Mesothelial cell of epicardium (in vitro differentiated cells): ENCODE measurements around the gene RNASEL. TPM values are rescaled to one million over a fixed set of nuclear protein-coding genes. Genes with fewer than 3 reads are reported as not detected.
A peak's percentile ranks its signal among the peaks of the same experiment; 100 is the strongest.

ENCODE experiments used
- DNase-seq, 2 experiments: peaks; one replicate each; pipeline ENCODE4 v3.0.0; 2021; ENCODE audit warnings: low spot score in 2 of 2; ENCODE audit not compliant: unreplicated experiment in 2 of 2
- H3K27ac Mint-ChIP-seq: 2 replicates; pipeline ENCODE4 v1.8.0; 2021; ENCODE audit warnings: mixed read lengths
- H3K27me3 Mint-ChIP-seq: 2 replicates; pipeline ENCODE4 v1.8.0; 2021; ENCODE audit warnings: low read depth, mixed read lengths
- H3K36me3 Mint-ChIP-seq: 2 replicates; pipeline ENCODE4 v1.8.0; 2021; ENCODE audit warnings: mixed read lengths
- H3K4me1 Mint-ChIP-seq: 2 replicates; pipeline ENCODE4 v1.8.0; 2021; ENCODE audit warnings: mixed read lengths
- H3K4me3 Mint-ChIP-seq: 2 replicates; pipeline ENCODE4 v1.8.0; 2021; ENCODE audit warnings: mild to moderate bottlenecking, moderate library complexity, mixed read lengths
- H3K9me3 Mint-ChIP-seq: 2 replicates; pipeline ENCODE4 v1.8.0; 2021; ENCODE audit warnings: mixed read lengths
- total RNA-seq: library from RNA; stranded (reverse); gene quantifications from 3 replicates; pipeline ENCODE4 v1.2.1, GENCODE V29; 2021
- TF ChIP-seq, protein P1 (sequence below): fragments of 200-600 bp; sonication (generic); IDR thresholded peaks from one replicate; pipeline ENCODE4 v1.5.0; 2021; ENCODE audit warnings: antibody characterized with exemption; ENCODE audit not compliant: unreplicated experiment

The RNASEL gene
- total RNA-seq, 1 donor from 2014 or later = 5.6 TPM

DNA sequence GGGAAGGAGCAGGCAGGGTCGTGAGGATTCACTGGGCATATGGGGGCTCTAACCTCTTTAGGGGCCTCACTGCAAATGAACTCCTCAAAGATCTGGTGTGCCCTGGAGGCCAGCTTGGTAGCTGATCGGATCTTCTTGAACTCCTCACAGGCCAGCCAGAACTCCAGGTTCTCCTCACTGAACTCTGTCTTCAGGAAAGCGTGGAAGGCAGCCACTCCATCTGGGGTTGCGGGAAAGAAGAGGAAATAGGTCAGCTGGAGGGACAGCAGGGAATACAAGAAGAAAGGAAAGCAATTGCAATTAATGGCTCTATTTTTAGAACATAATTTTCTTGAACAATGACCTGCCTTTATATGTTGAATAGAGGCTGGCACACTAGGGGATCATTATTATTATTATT, 12.9 kb upstream of the RNASEL start:
- Mint-ChIP-seq H3K4me3 (no peak overlapping the region), H3K27me3 (peaks cover 14% of the 10 kb centered on the region), H3K27ac (no peak overlapping the region), H3K9me3 (no peaks in the 10 kb centered on the region), H3K36me3 (no peaks in the 10 kb centered on the region), H3K4me1 (peaks cover 13% of the 10 kb centered on the region)
- no peak for DNase-seq
- TF ChIP-seq, protein P1, sequence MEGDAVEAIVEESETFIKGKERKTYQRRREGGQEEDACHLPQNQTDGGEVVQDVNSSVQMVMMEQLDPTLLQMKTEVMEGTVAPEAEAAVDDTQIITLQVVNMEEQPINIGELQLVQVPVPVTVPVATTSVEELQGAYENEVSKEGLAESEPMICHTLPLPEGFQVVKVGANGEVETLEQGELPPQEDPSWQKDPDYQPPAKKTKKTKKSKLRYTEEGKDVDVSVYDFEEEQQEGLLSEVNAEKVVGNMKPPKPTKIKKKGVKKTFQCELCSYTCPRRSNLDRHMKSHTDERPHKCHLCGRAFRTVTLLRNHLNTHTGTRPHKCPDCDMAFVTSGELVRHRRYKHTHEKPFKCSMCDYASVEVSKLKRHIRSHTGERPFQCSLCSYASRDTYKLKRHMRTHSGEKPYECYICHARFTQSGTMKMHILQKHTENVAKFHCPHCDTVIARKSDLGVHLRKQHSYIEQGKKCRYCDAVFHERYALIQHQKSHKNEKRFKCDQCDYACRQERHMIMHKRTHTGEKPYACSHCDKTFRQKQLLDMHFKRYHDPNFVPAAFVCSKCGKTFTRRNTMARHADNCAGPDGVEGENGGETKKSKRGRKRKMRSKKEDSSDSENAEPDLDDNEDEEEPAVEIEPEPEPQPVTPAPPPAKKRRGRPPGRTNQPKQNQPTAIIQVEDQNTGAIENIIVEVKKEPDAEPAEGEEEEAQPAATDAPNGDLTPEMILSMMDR = no peak

DNA sequence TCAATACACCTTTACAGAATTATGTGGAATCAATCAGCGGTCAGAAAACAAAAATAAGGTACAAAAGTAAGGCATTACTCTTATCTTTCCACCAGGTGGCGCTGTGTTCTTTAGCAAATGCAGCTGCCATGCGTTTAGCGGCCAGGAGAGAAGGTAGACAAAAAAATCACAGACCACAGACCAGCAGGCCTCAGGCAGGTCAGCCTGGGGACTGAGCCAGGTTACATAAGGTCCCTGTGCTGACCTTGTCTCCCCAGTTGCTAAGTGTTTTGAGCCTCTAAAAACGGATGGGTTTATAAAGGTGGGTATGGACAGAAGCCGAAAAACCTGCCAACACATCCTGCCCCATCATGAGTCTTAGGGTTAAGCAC, 12.3 kb upstream of the RNASEL start:
- Mint-ChIP-seq H3K27me3 (peaks cover 14% of the 10 kb centered on the region), H3K4me3 (no peak overlapping the region), H3K36me3 (no peaks in the 10 kb centered on the region), H3K9me3 (no peaks in the 10 kb centered on the region), H3K27ac (no peak overlapping the region), H3K4me1 (peaks cover 13% of the 10 kb centered on the region)
- peak; percentile 46 to 61 for DNase-seq
- TF ChIP-seq, protein P1 = peak; percentile 97

DNA sequence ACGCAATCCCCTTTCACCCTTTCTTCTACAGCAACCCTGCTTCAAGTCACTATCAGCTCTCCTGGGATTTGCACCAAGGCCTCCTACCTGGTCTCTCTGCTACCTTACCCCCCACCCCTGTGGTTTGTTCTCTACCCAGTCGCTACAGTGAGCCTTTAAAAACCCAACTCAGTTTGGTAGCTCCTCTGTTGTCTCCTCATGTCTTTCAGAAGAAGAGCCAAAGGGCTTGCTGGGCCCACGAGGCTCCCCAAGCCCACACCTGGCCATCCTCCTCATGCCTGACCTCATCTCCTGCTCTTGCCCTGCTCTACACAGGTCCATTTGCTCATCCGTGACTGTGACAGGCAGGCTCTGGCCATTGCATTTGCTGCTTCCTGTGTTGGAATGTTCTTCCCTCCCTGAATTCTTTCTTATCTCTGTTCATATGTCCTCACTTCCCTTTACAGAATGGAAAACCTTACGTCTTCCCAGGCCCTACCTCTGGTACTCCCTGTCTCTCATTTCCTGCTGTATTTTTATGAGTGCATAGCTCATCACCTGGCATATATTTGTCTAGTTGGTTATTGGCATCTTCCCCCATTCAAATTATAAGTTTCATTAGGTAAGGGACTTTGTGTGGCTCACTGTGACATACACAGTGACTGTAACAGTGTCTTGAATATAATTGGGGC, 11.8 kb upstream of the RNASEL start:
- H3K36me3 Mint-ChIP-seq = no peaks in the 10 kb centered on the region
- peaks cover 14% of the 10 kb centered on the region for H3K27me3 Mint-ChIP-seq
- H3K4me1 Mint-ChIP-seq = peaks cover 13% of the 10 kb centered on the region
- H3K9me3 Mint-ChIP-seq = no peaks in the 10 kb centered on the region
- no peak overlapping the region for H3K27ac Mint-ChIP-seq
- DNase-seq = no peak
- H3K4me3 Mint-ChIP-seq = no peak overlapping the region
- TF ChIP-seq, protein P1 = no peak

DNA sequence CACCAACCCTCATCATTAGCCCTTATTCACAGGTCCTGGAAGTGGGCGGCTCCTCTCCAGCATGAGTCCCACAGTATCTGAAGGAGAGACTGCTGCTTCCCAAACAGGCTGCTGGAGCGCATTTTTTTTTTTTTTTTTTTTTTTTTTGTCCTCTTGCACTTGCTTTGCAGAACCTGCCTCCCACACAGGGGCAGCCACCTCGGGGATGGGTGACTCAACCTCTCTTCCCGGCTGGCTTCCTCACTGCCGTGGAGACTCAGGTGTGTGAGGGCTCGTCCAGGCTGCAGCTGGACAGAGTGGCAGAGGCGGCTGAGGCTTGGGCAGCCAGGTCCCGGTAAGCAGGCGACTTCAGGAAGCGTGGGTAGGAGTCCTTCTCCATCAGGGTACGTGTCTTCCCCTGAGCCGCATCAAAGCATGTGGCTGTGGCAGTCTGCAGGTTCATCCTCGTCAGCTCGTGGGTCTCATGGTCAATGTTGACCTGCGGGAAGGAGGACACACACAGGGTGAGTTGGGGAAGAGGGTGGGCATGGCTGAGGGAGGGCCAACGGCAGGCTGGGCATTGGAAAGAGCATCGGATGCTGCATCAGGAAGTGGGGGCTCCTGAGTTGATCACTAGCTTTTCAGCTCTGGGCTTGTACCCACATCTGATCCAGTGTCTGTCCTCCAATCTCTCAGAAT, 11.1 kb upstream of the RNASEL start:
- H3K27me3 Mint-ChIP-seq = peaks cover 14% of the 10 kb centered on the region
- TF ChIP-seq, protein P1 = no peak
- no peak for DNase-seq
- H3K4me1 Mint-ChIP-seq = peaks cover 13% of the 10 kb centered on the region
- H3K36me3 Mint-ChIP-seq = no peaks in the 10 kb centered on the region
- no peak overlapping the region for H3K4me3 Mint-ChIP-seq
- no peaks in the 10 kb centered on the region for H3K9me3 Mint-ChIP-seq
- no peak overlapping the region for H3K27ac Mint-ChIP-seq

DNA sequence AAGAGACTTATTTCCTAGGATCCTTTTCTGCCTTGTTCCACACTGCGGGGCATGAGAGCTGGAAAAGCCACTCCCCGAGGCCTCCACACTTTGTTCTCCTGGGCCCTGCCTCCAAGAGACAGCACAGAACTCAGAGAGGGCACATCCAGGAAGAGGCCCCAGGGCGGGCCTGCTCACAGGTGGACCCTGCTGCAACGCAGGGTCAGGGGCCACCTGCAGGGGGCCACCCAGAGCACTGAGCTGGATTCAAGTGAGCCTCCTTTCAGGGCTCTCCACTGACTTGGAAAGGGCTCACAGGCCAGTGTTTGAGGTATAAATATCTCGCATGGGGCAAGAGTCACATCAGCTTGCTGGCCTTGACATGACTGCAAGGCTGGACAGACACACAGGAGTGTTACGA, 10.3 kb upstream of the RNASEL start:
- Mint-ChIP-seq H3K9me3 (no peaks in the 10 kb centered on the region), H3K27ac (no peak overlapping the region), H3K4me1 (peaks cover 9% of the 10 kb centered on the region), H3K36me3 (no peaks in the 10 kb centered on the region), H3K4me3 (no peak overlapping the region), H3K27me3 (peaks cover 9% of the 10 kb centered on the region)
- TF ChIP-seq, protein P1 = peak; percentile 31
- no peak for DNase-seq
